HTERT RPE-1 (cell line): ENCODE data around the gene TMEM184C.

ENCODE experiments used
- in situ Hi-C: fragments of 300-500 bp; cut with MboI; formaldehyde crosslinking; loops from 4 replicates; pipeline ENCODE4 v1.14.3; 2020; ENCODE audit warnings: low sequenced_read_pairs

TMEM184C gene

DNA sequence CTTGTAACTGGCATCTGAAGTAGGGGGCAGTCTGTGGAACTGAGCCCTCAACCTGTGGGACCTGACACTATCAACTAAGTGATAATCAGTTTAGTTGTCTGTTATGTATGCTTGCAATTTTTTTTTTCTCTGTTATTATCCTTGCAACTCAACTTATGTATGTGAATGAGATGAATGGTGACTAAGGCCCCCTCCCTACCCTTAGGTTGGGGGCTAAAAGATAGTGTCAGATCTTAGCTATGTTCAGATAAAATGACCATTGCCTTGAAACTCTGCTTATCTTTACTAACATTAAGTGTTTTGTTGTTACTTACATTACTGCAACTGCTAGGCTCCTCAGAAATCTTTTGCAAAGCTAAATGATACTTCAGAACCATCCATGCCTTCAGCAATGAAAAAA lies 31.5 kb downstream of the TMEM184C start:
- in situ Hi-C loops = no loop called here

DNA sequence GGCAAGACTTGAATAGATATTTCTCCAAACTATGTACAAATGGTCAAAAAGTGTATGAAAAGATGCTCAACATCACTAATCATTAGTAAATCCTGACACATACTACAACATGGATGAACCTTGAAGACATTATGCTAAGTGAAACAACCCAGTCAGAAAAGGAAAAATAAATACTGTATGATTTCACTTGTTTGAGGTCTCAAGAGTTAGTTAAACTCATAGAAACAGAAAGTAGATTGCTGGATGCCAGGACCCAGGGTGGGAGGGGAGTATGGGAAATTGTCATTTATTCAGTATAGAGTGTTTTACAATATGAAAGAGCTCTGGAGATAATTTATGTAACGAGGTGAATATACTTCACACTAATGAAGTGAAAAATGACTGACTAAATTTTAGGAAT lies 34.4 kb downstream of the TMEM184C start:
- in situ Hi-C loops = no loop called here

DNA sequence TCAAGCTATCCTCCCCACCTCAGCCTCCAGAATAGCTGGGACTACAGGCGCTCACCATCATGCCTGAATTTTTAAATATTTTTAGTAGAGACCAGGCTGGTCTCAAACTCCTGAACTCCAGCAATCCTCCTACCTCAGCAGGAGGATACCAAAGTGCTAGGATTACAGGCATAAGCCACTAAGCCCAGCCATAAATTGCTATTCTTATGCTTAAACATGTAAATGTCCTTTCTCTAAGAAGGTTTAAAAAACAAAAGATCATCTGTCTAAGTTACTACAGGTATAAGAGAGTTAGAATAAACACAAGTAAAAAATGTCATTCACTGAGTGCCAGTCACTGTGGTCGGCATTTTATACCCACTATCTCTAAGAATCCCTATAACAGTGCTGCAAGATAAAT lies 38.4 kb downstream of the TMEM184C start:
- in situ Hi-C loops = no loop called here

DNA sequence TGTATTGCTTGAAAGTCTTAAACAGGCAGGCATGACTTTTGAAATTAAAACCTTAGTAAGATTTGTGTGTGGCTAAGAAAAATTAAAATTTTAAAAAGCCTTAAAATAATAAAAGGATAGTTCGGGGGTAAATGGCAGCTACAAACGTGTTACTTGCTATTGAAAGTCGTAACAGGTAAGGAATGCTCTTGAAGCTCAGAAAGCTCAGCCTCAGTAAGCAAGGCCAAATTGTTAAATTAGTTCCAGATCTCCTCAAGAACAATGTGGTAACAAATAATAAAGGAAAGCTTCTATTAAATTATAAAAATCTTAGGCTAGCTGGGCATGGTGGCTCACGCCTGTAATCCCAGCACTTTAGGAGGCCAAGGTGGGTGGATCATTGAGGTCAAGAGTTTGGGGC lies 41.3 kb downstream of the TMEM184C start:
- in situ Hi-C loops = no loop called here

DNA sequence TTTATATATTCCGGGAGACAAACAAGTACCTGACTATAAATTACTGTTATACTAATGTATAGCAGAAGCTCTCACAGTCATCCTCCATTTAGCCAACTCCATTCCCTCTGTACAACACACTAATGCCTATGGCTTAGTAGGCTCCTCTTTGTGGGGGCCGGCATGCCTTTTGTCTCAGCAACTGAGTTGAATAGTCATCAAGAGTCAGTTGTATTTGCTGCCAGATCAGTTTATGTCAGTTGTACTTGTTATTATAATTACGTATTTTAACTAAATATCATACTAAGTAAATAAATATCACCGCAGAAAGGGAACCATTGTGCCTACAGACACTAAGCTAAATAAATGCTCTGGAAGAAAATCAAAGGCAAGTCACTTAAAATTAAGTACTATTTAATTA lies 56.9 kb downstream of the TMEM184C start:
- in situ Hi-C loops = no loop called here

DNA sequence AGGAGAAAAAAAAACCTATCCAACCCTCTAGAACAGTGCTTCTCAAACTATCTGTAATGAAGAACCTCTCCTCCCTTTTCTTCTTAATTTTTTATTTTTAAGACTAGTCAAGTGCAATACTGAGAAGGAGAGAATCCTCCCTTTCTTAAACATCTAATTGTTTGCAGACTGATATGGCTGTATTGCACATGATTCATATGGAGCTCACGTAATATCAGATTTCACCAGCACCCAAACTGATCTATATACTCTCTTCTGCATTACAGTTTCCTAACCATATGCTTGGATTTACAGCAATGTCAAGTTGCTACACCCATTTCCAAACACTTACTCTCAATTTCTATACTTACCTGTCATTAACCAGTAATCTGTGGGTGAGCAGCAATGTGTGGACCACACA lies 57.3 kb downstream of the TMEM184C start:
- in situ Hi-C loops = no loop called here

DNA sequence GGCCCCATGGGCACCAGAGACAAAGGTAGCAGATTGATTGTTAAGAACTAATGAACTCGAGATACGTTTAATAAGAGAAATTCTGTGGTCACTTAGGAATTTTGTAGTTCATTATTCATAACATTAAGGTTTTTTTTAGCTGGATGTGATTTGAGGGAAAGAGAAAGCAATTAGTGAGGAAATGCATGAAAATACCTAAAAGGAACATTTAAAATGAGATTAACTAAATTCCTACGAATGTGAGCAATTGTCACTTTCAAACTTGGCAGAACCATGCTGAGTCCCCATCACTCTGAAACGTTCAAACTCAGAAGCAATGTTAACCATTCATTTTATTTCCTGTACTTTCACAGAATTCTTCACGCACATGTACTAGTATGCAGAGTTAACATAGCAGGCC lies 60.9 kb downstream of the TMEM184C start:
- in situ Hi-C loops = no loop called here

DNA sequence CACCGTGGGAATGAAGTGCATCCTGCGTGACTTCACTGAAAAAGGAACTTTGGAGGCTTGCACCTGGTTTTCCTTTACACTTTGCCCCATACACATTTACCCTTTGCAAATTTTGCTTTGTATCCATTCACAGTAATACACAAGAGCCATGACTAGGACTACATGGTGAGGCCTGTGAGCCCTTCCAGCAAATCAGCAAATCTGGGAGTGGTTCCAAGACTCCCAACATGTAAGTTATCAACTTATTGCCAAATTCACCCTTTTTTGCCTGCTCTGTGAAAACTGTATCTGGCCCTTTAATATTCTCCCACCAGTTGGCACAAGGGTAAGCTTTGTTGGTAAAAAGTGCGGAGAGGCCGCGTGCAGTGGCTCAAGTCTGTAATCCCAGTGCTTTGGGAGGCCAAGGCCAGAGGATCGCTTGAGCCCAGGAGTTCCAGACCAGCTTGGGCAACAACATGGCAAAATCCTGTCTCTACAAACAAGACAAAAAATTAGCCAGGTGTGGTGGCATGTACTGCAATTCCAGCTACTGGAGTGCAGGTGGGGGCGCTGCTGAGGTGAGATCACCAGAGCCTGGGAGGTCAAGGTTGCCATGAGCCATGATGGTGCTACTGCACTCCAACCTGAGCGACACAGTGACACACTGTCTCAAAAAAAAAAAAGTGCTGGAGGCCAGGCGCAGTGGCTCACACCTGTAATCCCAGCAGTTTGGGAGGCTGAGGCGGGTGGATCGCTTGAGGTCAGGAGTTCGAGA lies 61.8 kb downstream of the TMEM184C start:
- in situ Hi-C loops = no loop called here

DNA sequence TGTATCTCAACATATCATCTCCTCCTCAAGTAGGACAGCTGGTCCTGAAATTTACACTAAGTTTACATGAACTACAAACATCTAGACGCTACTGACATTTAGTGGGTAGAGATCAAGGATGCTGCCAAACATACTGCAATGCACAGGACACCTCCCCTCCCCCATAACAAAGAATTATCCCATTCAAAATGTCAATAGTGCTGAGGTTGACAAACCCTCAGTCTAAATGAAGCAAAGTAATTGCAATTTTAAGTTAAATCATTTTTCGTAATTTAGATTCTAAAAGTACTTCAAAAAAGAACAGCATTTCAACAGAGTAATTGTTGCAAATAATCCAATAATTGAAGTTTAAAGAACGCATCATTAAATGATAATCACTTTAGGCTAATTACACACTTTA lies 65.6 kb downstream of the TMEM184C start:
- in situ Hi-C loops = no loop called here

DNA sequence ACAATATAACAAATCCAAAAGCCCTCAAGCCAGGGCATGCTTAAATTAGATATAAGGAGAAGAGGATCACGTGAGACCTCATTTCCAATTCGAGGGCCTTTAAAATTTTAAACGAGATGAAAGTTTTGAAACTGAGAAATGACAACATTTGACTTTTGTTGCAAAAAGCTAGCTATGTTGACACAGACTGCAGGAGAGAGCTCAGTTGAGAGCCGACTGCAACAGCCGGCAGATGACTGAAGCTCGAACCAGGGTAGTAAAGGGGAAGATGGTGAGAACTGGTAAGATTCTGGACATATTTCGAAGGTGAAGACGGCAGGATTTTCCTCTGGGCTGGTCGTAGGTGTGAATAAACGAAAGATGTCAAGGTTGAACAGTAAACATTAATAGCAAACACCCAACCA lies 66.0 kb downstream of the TMEM184C start:
- in situ Hi-C loops = no loop called here

DNA sequence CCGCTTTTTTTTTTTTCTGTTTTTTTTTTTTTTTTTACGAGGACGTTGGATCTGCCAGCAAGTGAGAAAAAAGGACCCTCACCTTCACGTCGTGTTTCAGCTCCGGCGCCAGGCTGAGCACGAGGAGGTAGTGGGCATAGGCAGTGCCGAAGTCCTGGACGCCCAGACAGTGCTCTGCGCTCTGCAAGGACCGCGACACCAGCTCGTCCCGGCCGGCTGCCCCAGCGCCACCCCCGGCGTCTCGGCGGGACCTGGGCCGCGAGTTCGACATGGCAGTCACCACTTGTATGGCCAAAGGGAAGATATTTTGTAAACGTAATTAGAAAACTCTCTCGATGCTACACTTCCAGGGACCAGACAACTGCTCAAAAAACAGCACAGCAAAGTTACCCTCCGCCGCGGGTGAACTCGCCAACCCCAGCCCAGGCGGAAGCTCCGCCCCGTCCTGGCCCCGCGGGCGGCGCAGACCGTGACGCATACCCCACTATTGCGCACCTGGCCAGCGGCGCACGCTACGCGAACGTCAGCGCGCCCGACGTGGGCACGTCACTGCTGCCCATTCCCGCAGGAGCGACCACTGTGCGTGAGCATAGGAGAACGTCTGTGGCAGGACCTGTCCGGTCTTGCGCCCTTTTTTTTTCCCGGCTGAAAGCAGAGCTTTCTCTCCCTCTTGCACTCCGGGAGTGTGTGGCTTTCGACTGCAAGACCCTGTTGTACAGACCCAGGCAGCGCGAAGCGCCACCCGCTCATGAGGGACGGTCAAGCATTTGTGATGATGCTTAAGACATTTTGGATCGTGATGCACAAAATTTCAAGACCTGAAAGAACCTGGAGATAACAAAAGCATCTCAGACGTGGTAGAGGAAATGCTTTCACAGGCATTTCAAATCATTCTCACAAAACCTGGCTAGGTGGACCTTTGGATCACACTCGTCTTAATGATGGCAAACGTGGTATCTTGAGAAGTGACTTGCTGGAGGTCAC lies 66.8 kb downstream of the TMEM184C start, which contains the start of gene PRMT9:
Gene PRMT9 (minus strand): TSS at position 447 of the 984 bp plus-strand sequence. CDS start 176 bp downstream, at position 271.
- in situ Hi-C loops = no loop called here

DNA sequence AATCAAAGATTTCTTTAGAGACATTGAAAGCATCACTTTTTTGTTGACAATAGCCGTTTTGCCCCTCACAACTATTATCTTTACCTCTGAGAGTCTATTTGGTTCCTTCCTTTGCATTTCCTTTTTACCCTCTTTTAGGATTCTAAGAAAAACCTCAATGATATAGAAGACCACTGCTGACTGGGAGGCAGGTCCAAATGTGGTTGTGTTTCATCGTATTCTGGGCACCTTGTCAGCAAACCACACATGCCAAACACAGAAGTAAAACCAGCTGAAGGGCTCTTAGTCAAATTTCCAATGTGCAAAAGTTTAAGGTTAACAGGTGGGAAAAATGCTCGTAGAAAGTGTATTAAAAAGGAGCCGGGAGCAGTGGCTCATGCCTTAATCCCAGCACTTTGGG lies 71.9 kb downstream of the TMEM184C start:
- in situ Hi-C loops = no loop called here

DNA sequence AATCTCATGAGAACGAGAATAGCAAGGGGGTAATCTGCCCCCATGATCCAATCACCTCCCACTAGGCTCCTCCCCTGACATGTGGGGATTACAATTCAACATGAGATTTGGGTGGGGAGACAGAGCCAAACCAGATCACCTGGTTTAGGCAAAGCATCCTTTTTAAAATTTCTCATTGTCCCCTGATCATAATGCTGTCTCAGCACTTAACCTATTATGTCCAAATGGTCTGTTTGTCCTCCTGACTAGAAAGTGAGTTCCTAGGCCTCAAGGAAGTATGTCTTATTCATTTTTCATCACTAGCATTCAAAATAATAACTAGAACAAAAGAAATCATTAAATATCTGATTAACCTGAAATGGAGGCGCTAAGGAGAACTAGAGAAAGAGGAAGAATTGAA lies 74.6 kb downstream of the TMEM184C start:
- in situ Hi-C loops = no loop called here

DNA sequence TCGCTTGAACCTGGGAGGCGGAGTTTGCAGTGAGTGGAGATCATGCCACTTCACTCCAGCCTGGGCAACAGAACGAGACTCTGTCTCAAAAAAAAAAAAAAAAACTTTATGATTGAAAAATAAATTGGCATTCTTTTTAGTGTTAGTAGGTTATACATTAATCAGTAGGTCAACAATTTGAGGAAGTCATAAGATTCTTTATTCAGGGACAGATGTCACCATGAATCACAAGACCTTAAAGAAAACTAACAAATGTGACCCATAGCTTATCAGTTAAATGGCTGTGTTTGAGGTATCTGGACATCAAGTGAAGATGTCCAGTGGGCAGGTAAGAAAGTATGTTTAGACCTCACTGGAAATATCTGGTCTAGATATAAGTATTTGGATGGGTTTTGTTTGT lies 76.0 kb downstream of the TMEM184C start:
- in situ Hi-C loops = no loop called here

DNA sequence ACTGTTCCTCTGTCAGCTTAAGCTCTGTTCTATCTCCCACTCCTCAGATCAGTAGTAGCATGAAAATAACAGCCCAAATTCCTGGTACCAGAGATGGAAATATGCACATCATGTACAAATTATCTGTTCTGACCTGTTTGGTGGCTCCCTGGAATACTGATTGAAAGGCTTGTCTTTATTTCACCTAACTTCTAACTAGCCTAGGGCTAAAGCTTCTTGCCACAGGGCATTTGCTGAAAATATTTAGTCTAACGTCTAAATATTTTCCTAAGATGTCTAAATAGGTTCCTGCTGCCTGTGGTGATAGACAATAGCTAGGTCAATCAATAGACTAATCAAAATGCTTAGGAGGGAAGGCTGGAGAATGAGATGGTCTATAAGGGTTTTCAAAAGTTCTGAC lies 79.7 kb downstream of the TMEM184C start:
- in situ Hi-C loops = no loop called here

DNA sequence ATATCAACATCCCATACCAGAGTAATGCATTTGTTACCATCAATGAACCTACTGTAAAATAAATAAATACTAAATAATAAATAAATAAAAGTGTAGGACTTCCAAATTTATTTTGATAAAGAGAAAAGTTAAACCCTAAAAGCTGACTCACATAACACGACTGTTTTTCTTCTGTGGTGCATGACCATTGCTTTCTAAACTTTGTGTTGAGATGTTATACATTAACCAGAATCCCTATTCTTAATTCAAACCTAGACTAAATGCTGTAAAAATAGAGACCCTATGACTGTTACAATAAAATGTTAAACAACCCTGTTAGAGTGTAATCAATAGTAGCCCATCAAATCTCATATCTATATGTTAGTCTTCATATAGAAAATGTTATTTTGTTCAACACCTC lies 87.6 kb downstream of the TMEM184C start:
- in situ Hi-C loops = no loop called here

DNA sequence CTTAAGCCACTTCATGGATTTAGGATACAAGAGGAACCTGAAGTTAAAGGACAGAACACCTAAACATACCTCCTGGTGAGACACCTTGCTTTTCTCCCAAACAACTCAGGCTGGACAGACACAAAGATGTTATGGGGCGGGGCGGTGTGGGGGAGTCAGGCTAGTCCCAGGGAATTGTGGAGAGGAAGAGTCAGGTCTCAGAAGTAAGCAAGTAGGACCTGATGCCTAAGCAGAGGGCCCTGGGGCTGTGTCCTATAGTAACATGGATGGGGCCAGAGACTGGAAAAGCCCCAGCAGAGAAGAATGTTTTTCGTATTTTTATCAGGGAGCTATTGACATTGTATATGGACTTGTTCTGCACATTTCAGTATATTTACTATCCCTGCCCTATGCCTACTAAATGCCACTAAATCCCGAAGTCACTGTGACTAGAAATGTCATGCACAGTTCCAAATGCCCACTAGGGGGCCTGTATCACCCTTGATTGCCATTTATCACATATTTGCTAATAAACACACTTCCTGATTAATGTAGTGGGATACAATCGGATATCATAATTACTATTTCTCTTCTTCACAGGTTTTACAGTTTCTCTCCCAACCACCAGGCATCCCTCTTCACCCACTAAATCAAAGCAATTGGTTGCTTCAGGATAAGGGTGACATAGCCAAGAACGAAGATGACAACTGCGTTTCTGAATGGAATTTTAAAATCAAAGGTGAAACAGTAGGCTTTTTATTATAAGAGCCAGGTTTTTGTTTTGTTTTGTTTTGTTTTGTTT lies 90.9 kb downstream of the TMEM184C start:
- in situ Hi-C loops = no loop called here

DNA sequence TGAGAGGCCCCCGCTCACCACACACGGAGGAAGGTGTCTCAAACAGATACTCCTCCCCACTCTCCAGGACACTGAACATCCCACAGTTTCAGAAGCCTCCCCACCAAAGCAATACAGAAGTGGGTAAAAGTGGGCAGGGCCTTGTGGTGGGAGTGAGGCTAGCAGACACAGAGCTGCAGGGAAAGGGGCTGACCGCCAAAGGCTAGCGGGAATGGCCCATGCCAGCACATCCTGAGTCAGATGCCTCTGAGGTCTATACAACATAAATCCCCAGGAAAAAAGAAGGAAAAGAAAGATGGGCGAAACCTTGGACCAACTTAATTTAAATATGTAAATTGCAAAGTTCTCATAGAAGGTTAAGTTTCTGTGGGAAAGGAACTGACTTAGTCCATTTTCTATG lies 92.8 kb downstream of the TMEM184C start:
- in situ Hi-C loops = no loop called here

DNA sequence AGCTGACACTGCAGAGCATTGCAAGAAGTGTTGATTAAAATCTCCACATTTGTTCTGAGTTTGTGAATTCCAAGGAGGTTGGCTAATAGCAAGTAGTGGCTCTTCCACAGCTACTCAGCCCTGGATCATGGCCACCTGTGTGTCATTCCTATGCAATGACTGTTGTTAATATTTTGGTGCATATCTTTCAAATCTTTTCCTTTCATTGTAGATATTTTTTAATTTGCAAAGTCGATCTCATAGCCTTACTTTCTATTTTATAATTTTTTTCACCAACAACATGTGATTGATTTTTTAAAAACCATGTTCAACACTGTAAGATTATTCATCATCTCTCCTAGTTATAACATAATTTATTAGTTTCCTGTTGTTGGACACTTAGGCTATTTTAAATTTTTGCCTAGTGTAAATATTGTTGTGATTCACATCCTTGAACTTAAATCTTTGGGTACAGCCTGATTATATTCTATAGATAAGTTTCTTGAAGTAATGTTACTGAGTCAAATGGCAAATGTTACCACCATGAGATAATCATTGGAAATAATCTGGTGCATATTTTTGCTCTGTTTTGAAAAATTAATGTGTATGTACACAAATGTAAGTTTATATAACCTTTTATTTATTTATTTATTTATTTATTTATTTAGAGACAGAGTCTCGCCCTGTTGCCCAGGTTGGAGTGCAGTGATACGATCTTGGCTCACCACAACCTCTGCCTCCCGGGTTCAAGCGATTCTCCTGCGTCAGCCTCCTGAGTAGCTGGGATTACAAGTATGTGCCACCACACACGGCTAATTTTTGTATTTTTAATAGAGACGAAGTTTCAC lies 97.6 kb downstream of the TMEM184C start:
- in situ Hi-C loops = no loop called here

DNA sequence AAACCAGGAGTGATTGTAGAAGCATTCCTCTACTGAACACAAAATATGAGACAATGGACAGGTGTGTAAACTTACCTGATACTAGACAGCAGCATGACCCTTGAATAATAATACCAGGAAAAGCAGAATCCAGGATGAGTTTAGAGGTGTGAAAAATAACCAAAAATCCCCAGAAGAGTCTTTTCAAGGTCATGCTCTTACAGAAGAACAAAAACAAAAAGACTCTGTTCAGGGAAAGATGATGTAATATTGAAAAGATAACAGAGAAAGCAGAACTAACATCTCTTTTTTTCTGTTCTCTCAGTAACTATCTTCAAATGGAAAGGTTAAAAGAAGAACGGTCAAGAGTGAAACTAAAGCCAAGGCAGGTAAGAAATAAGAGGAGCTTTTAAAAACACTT lies 100.7 kb downstream of the TMEM184C start:
- in situ Hi-C loops = no loop called here
